ENCODE results near the gene ULK4. TPM values are rescaled to one million over a fixed set of nuclear protein-coding genes. Genes with fewer than 3 reads are reported as not detected.

ULK4 gene
- total and polyA plus RNA-seq, 9 of the 15 experiments (the other 6 are each of a cell fraction or from before 2014, with no cell fraction given) = 3.0 to 5.9 (median 3.5) TPM

DNA sequence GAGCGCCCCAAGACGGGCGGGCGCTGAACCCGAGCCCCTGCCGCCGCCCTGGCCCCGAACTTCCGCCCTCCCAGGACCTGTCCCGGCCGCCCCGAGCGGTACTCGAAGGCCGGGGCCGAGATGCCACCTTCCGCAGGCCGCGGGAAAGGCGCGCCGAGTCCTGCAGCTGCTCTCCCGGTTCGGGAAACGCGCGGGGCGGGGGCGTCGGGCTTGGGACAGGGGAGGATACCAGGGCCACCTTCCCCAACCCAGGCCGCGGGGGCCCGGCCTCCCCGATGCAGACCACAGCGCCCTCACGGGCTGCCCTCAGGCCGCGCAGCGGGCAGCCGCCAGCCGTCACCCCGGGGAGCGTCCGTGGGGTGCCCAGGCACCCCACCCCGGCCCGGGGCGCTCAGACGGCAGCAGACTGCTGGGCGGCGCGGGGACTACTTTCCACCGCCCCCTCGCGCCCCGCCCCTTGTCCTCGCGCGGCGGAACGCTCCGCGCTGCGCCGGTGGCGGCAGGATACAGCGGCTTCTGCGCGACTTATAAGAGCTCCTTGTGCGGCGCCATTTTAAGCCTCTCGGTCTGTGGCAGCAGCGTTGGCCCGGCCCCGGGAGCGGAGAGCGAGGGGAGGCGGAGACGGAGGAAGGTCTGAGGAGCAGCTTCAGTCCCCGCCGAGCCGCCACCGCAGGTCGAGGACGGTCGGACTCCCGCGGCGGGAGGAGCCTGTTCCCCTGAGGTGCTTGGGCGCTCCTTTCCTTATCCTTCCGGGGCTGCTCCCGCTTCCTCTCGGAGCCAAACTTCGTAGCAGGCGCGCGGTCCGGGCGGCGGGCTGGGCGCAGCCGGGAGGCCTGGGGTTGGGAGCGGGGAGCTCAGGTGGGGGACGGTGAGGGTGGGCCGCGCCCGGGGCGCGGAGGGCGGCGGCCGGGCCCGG lies 762.7 kb downstream of the ULK4 start, which contains the start of gene CTNNB1 (continued):
- TF ChIP-seq, protein P1, sequence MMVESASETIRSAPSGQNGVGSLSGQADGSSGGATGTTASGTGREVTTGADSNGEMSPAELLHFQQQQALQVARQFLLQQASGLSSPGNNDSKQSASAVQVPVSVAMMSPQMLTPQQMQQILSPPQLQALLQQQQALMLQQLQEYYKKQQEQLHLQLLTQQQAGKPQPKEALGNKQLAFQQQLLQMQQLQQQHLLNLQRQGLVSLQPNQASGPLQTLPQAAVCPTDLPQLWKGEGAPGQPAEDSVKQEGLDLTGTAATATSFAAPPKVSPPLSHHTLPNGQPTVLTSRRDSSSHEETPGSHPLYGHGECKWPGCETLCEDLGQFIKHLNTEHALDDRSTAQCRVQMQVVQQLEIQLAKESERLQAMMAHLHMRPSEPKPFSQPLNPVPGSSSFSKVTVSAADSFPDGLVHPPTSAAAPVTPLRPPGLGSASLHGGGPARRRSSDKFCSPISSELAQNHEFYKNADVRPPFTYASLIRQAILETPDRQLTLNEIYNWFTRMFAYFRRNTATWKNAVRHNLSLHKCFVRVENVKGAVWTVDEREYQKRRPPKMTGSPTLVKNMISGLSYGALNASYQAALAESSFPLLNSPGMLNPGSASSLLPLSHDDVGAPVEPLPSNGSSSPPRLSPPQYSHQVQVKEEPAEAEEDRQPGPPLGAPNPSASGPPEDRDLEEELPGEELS (CRISPR knock-in tag; IDR thresholded peaks at IDR 0.05; ENCODE audit: borderline replicate concordance) = peak; percentile 51; the same call in 1 of the 2 replicates
- TF ChIP-seq, protein P2, sequence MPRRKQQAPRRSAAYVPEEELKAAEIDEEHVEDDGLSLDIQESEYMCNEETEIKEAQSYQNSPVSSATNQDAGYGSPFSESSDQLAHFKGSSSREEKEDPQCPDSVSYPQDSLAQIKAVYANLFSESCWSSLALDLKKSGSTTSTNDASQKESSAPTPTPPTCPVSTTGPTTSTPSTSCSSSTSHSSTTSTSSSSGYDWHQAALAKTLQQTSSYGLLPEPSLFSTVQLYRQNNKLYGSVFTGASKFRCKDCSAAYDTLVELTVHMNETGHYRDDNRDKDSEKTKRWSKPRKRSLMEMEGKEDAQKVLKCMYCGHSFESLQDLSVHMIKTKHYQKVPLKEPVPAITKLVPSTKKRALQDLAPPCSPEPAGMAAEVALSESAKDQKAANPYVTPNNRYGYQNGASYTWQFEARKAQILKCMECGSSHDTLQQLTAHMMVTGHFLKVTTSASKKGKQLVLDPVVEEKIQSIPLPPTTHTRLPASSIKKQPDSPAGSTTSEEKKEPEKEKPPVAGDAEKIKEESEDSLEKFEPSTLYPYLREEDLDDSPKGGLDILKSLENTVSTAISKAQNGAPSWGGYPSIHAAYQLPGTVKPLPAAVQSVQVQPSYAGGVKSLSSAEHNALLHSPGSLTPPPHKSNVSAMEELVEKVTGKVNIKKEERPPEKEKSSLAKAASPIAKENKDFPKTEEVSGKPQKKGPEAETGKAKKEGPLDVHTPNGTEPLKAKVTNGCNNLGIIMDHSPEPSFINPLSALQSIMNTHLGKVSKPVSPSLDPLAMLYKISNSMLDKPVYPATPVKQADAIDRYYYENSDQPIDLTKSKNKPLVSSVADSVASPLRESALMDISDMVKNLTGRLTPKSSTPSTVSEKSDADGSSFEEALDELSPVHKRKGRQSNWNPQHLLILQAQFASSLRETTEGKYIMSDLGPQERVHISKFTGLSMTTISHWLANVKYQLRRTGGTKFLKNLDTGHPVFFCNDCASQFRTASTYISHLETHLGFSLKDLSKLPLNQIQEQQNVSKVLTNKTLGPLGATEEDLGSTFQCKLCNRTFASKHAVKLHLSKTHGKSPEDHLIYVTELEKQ (CRISPR knock-in tag; IDR thresholded peaks at IDR 0.05) = no peak
- peak; percentile 99 for TF ChIP-seq POLR2A (conservative IDR thresholded peaks at IDR 0.05)
- TF ChIP-seq NFIC (IDR thresholded peaks at IDR 0.05) = peak; percentile 68
- 0 out of 2 replicates have a peak, but pooled peaks have one; percentile 66 for TF ChIP-seq ZBED1 (IDR thresholded peaks at IDR 0.05)
- TF ChIP-seq, protein P3, sequence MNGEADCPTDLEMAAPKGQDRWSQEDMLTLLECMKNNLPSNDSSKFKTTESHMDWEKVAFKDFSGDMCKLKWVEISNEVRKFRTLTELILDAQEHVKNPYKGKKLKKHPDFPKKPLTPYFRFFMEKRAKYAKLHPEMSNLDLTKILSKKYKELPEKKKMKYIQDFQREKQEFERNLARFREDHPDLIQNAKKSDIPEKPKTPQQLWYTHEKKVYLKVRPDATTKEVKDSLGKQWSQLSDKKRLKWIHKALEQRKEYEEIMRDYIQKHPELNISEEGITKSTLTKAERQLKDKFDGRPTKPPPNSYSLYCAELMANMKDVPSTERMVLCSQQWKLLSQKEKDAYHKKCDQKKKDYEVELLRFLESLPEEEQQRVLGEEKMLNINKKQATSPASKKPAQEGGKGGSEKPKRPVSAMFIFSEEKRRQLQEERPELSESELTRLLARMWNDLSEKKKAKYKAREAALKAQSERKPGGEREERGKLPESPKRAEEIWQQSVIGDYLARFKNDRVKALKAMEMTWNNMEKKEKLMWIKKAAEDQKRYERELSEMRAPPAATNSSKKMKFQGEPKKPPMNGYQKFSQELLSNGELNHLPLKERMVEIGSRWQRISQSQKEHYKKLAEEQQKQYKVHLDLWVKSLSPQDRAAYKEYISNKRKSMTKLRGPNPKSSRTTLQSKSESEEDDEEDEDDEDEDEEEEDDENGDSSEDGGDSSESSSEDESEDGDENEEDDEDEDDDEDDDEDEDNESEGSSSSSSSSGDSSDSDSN (IDR thresholded peaks at IDR 0.05; ENCODE audit: borderline replicate concordance in 1 of 2, low read depth in 2 of 2, low read length in 2 of 2) = peak; percentile 85 to 89; a peak in 3 of 4 replicates
- TF ChIP-seq, protein P4, sequence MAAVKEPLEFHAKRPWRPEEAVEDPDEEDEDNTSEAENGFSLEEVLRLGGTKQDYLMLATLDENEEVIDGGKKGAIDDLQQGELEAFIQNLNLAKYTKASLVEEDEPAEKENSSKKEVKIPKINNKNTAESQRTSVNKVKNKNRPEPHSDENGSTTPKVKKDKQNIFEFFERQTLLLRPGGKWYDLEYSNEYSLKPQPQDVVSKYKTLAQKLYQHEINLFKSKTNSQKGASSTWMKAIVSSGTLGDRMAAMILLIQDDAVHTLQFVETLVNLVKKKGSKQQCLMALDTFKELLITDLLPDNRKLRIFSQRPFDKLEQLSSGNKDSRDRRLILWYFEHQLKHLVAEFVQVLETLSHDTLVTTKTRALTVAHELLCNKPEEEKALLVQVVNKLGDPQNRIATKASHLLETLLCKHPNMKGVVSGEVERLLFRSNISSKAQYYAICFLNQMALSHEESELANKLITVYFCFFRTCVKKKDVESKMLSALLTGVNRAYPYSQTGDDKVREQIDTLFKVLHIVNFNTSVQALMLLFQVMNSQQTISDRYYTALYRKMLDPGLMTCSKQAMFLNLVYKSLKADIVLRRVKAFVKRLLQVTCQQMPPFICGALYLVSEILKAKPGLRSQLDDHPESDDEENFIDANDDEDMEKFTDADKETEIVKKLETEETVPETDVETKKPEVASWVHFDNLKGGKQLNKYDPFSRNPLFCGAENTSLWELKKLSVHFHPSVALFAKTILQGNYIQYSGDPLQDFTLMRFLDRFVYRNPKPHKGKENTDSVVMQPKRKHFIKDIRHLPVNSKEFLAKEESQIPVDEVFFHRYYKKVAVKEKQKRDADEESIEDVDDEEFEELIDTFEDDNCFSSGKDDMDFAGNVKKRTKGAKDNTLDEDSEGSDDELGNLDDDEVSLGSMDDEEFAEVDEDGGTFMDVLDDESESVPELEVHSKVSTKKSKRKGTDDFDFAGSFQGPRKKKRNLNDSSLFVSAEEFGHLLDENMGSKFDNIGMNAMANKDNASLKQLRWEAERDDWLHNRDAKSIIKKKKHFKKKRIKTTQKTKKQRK (IDR thresholded peaks at IDR 0.05; ENCODE audit: borderline replicate concordance, low read depth, low read length) = no peak
- TF ChIP-seq ATF7 (IDR thresholded peaks at IDR 0.05) = peak; percentile 82; the same call in 1 of the 2 replicates
- no peak; the same call in 1 of the 2 replicates for TF ChIP-seq ZSCAN29 (IDR thresholded peaks at IDR 0.05)
- peak; percentile 92 for TF ChIP-seq ZBTB7A (IDR thresholded peaks at IDR 0.05; ENCODE audit: borderline replicate concordance, control insufficient read depth, low read depth, low read length)
- TF ChIP-seq, protein P5, sequence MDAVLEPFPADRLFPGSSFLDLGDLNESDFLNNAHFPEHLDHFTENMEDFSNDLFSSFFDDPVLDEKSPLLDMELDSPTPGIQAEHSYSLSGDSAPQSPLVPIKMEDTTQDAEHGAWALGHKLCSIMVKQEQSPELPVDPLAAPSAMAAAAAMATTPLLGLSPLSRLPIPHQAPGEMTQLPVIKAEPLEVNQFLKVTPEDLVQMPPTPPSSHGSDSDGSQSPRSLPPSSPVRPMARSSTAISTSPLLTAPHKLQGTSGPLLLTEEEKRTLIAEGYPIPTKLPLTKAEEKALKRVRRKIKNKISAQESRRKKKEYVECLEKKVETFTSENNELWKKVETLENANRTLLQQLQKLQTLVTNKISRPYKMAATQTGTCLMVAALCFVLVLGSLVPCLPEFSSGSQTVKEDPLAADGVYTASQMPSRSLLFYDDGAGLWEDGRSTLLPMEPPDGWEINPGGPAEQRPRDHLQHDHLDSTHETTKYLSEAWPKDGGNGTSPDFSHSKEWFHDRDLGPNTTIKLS (IDR thresholded peaks at IDR 0.05; ENCODE audit: borderline replicate concordance, low read depth) = 0 out of 2 replicates have a peak, but pooled peaks have one; percentile 65
- TF ChIP-seq MTA2 (IDR thresholded peaks at IDR 0.05; ENCODE audit: low read depth) = 0 out of 2 replicates have a peak, but pooled peaks have one; percentile 7

All from K562 (cell line).